Ammon's horn (tissue), 1 donor: ENCODE data around the gene FAM193B.

ENCODE experiments used
- DNase-seq: peaks from one replicate; pipeline ENCODE4 v3.0.0-alpha.2; 2016; ENCODE audit warnings: low spot score

Gene FAM193B

GRCh38 chr5:177515580-177515979, 38.8 kb downstream of the FAM193B start:
- DNase-seq: no peak

- no peak for DNase-seq
Observed at GRCh38 chr5:177514541-177514940, 39.8 kb downstream of the FAM193B start.

GRCh38 chr5:177513500-177513899, 40.9 kb downstream of the FAM193B start:
- DNase-seq: no peak

- no peak for DNase-seq
Observed at GRCh38 chr5:177512736-177513380, 41.5 kb downstream of the FAM193B start.

GRCh38 chr5:177511796-177512675, 42.3 kb downstream of the FAM193B start:
- DNase-seq: no peak

GRCh38 chr5:177511181-177511580, 43.2 kb downstream of the FAM193B start:
- DNase-seq: no peak

- no peak for DNase-seq
Observed at GRCh38 chr5:177510567-177511053, 43.8 kb downstream of the FAM193B start.

GRCh38 chr5:177509991-177510566, 44.3 kb downstream of the FAM193B start:
- no peak for DNase-seq

- peak; percentile 43 for DNase-seq
Observed at GRCh38 chr5:177509381-177509951, 44.9 kb downstream of the FAM193B start, which contains the start of gene DOK3. DOK3 (minus strand) TSS chr5:177509826; CDS start chr5:177509540, 286 bp downstream.

- no peak for DNase-seq
Observed at GRCh38 chr5:177508837-177509236, 45.5 kb downstream of the FAM193B start.

GRCh38 chr5:177508221-177508611, 46.1 kb downstream of the FAM193B start:
- no peak for DNase-seq

GRCh38 chr5:177507596-177508220, 46.7 kb downstream of the FAM193B start:
- DNase-seq: no peak

GRCh38 chr5:177507165-177507564, 47.2 kb downstream of the FAM193B start:
- no peak for DNase-seq

GRCh38 chr5:177505075-177505474, 49.3 kb downstream of the FAM193B start:
- no peak for DNase-seq

GRCh38 chr5:177504086-177505056, 50.0 kb downstream of the FAM193B start:
- DNase-seq: no peak

GRCh38 chr5:177503351-177504085, 50.8 kb downstream of the FAM193B start:
- no peak for DNase-seq

- DNase-seq: no peak
Observed at GRCh38 chr5:177502886-177503285, 51.5 kb downstream of the FAM193B start.

GRCh38 chr5:177501874-177502678, 52.3 kb downstream of the FAM193B start:
- no peak for DNase-seq
